Measurements from ENCODE around the gene RPLP2. TPM values are rescaled to one million over a fixed set of nuclear protein-coding genes. Genes with fewer than 3 reads are reported as not detected.

RPLP2 gene
- 259 and 293 TPM in 2 replicates for total RNA-seq

GRCh38 chr11:809287-810039 lies at the start of gene RPLP2:
Gene RPLP2 (plus strand): TSS chr11:809967. CDS start chr11:810235, 268 bp downstream.

GRCh38 chr11:777288-778255 lies 32.2 kb upstream of the RPLP2 start, which contains the start of gene GATD1:
Gene GATD1 (minus strand): TSS chr11:777487. CDS start chr11:777462, 25 bp downstream.

GRCh38 chr11:789943-790342 lies 19.8 kb upstream of the RPLP2 start, which contains the start of gene CEND1:
Gene CEND1 (minus strand): TSS chr11:790090. CDS start chr11:788576, 1,514 bp downstream.

GRCh38 chr11:798093-798713 lies 11.6 kb upstream of the RPLP2 start, which contains the start of gene SLC25A22:
Gene SLC25A22 (minus strand): TSS chr11:798281. CDS start chr11:795006, 3,275 bp downstream.

GRCh38 chr11:818396-819128 lies 8.8 kb downstream of the RPLP2 start, which contains the start of gene PNPLA2:
Gene PNPLA2 (plus strand): TSS chr11:818914. CDS start chr11:819719, 805 bp downstream.

GRCh38 chr11:827897-828192 lies 18.1 kb downstream of the RPLP2 start, which contains the start of gene CRACR2B:
Gene CRACR2B (plus strand): TSS chr11:827919. CDS start chr11:828608, 689 bp downstream.

GRCh38 chr11:832529-833113 lies 22.9 kb downstream of the RPLP2 start, which contains the start of gene CD151:
Gene CD151 (plus strand): TSS chr11:832952. CDS start chr11:836070, 3,118 bp downstream.

GRCh38 chr11:842370-843002 lies 32.7 kb downstream of the RPLP2 start, which contains the start of the genes POLR2L and TSPAN4:
Gene POLR2L (minus strand): TSS chr11:842529. CDS start chr11:842508, 21 bp downstream.
Gene TSPAN4 (plus strand): TSS chr11:842852. CDS start chr11:850305, 7,453 bp downstream.

Other genes starting within 250 kb of the RPLP2 start
- 1.0 and 2.0 TPM in 2 replicates for gene LMNTD2, start 249.2 kb upstream of the RPLP2 start, total RNA-seq
- 18.7 and 29.0 TPM in 2 replicates for gene RASSF7, start 249.0 kb upstream of the RPLP2 start, total RNA-seq
- 26.3 and 37.4 TPM in 2 replicates for gene PHRF1, start 233.5 kb upstream of the RPLP2 start, total RNA-seq
- 7.8 and 39.3 TPM in 2 replicates for gene IRF7, start 194.0 kb upstream of the RPLP2 start, total RNA-seq
- gene CDHR5, start 185.0 kb upstream of the RPLP2 start, total RNA-seq: not detected in 2 replicates
- not detected in 2 replicates for gene SCT, start 182.8 kb upstream of the RPLP2 start, total RNA-seq
- 0.07 TPM in 1 of 2 replicates, not detected in the other for gene DRD4, start 172.7 kb upstream of the RPLP2 start, total RNA-seq
- gene DEAF1, start 114.7 kb upstream of the RPLP2 start, total RNA-seq: 28.4 and 36.0 TPM in 2 replicates
- gene TMEM80, start 114.2 kb upstream of the RPLP2 start, total RNA-seq: 16.4 and 21.9 TPM in 2 replicates
- gene EPS8L2, start 103.7 kb upstream of the RPLP2 start, total RNA-seq: 126 and 167 TPM in 2 replicates
- gene TALDO1, start 62.5 kb upstream of the RPLP2 start, total RNA-seq: 199 and 220 TPM in 2 replicates
- gene GATD1, start 32.5 kb upstream of the RPLP2 start, total RNA-seq: 20.8 and 30.3 TPM in 2 replicates
- gene CEND1, start 19.9 kb upstream of the RPLP2 start, total RNA-seq: not detected in 2 replicates
- 6.2 and 20.9 TPM in 2 replicates for gene SLC25A22, start 11.7 kb upstream of the RPLP2 start, total RNA-seq
- gene PIDD1, start 4.7 kb upstream of the RPLP2 start, total RNA-seq: 6.2 and 8.1 TPM in 2 replicates
- 20.5 and 21.2 TPM in 2 replicates for gene PNPLA2, start 8.9 kb downstream of the RPLP2 start, total RNA-seq
- 0.34 and 1.00 TPM in 2 replicates for gene CRACR2B, start 18.0 kb downstream of the RPLP2 start, total RNA-seq
- gene CD151, start 23.0 kb downstream of the RPLP2 start, total RNA-seq: 166 and 396 TPM in 2 replicates
- 25.6 and 55.0 TPM in 2 replicates for gene POLR2L, start 32.6 kb downstream of the RPLP2 start, total RNA-seq
- gene TSPAN4, start 32.9 kb downstream of the RPLP2 start, total RNA-seq: 21.7 and 32.5 TPM in 2 replicates
- 44.4 and 76.5 TPM in 2 replicates for gene CHID1, start 100.8 kb downstream of the RPLP2 start, total RNA-seq
- gene AP2A2, start 115.9 kb downstream of the RPLP2 start, total RNA-seq: 17.1 and 40.4 TPM in 2 replicates
- gene MUC6, start 226.8 kb downstream of the RPLP2 start, total RNA-seq: not detected in 2 replicates

All from nasal cavity respiratory epithelium epithelial cell of viscerocranial mucosa (primary cell).